Fibroblast of the aortic adventitia (primary cell): ENCODE measurements around the gene RIPPLY3. TPM values are rescaled to one million over a fixed set of nuclear protein-coding genes. Genes with fewer than 3 reads are reported as not detected.
"Not testable (repeated sequence)": the region's sequence is repeated elsewhere in the genome, so short reads cannot be mapped to it uniquely, and the experiment has no call there.

Experiments used
- DNase-seq: peaks from one replicate; pipeline ENCODE4 v3.0.0-alpha.2; 2010; ENCODE audit warnings: low read depth
- H3K4me3 ChIP-seq: 2 replicates; pipeline ENCODE4 v1.5.1; 2011; ENCODE audit warnings: low read depth, mild to moderate bottlenecking, control low read depth, low read length, moderate library complexity
- CTCF ChIP-seq: IDR thresholded peaks from 2 replicates; pipeline ENCODE4 v1.5.1; 2011; ENCODE audit warnings: mild to moderate bottlenecking, low read length, control low read depth, inconsistent platforms; ENCODE audit not compliant: insufficient read depth
- total RNA-seq: library from RNA; depleted of rRNA; stranded (reverse); fragments of >200 nt; gene quantifications from 2 replicates; pipeline ENCODE4 v1.2.3, GENCODE V29; 2012; ENCODE audit warnings: low replicate concordance

Gene RIPPLY3
- total RNA-seq, 1 donor = not detected

- H3K4me3 ChIP-seq = no peak overlapping the region
- no peak for DNase-seq
These were observed 24.4 kb upstream of the RIPPLY3 start for GRCh38 chr21:36981977-36982700.

GRCh38 chr21:36985751-36986594 lies 20.5 kb upstream of the RIPPLY3 start:
- no peak overlapping the region for H3K4me3 ChIP-seq
- DNase-seq = no peak
- no peak for TF ChIP-seq CTCF

More at GRCh38 chr21:36981977-36982700, 24.4 kb upstream of the RIPPLY3 start:
- TF ChIP-seq CTCF = no peak

- H3K4me3 ChIP-seq = no peak overlapping the region
- DNase-seq = no peak
- no peak for TF ChIP-seq CTCF
These were observed 18.7 kb upstream of the RIPPLY3 start for GRCh38 chr21:36987845-36988244.

- no peak for TF ChIP-seq CTCF
- no peak overlapping the region for H3K4me3 ChIP-seq
- DNase-seq = no peak
These were observed 18.0 kb upstream of the RIPPLY3 start for GRCh38 chr21:36988536-36988935.

GRCh38 chr21:36989199-36989698 lies 17.3 kb upstream of the RIPPLY3 start:
- DNase-seq = not testable (repeated sequence)

GRCh38 chr21:36989699-36990507 lies 16.6 kb upstream of the RIPPLY3 start:
- DNase-seq = peak; percentile 91
- peak overlapping the region; percentile 70 for H3K4me3 ChIP-seq
- TF ChIP-seq CTCF = peak; percentile 61

More at GRCh38 chr21:36989199-36989698, 17.3 kb upstream of the RIPPLY3 start:
- H3K4me3 ChIP-seq = peak overlapping the region; percentile 70
